Activated CD4-positive, alpha-beta T cell treated with anti-CD3 and anti-CD28 coated beads for 4 hours (primary cell): ENCODE results near the gene BAMBI.

ENCODE experiments used
- DNase-seq, 2 donors: peaks; one replicate each; pipeline ENCODE4 v3.0.0-alpha.2; 2020

The BAMBI gene

DNA sequence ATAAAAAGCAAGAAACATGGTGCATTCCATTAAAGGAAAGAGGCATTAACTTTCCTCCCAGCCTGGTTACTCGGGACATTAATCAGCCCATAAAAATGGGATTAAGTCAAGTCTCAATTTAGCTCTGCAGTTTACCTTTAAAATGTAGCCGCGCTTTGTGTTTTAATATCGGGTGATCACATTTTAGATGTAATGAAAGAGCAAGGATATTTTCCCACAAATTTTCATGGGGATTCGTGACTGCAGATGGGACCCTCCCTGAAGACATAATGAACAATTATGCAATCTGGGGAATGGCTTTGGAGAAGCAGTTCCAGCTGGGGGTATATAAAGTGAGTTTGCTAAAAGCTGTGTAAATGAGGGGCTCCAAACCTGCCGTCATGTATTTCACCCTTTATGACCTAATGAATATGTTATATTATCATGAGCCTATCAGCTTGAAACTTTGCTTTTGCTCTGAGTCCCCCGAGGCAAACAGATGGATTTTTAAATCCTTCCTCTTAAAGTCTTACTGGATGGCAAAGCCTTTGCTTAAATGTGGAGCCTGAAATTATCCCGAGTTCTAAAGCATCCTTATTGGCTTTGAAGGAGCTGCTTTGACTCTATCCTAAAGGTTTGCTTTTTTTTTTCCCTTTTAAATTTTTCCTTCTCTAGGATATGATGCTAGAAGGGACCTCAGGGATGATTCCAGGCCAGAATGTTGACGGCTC, 31.8 kb downstream of the BAMBI start:
- DNase-seq = no peak

GRCh38 chr10:28710202-28710886, 33.0 kb downstream of the BAMBI start:
- DNase-seq = no peak

DNA sequence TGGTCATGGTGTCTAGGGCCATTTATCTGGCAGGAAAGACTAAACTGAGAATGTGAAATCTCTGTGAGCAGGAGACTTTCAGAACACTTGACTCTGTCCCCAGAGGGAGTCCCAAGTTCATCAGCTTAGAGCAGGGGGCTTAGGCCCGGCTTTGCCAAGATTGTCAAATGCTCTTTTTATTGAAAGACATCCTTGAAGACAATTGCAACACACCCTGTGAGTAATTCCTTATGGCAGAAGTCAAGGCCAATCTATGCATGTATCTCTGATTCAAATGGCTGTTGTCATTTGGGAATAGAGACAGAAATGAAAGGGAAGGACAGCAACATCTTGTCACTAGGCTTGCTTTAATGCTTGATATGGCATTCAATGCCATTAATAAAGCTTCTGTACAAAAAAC, 33.7 kb downstream of the BAMBI start:
- no peak for DNase-seq

GRCh38 chr10:28711776-28712175, 34.5 kb downstream of the BAMBI start:
- no peak for DNase-seq

DNA sequence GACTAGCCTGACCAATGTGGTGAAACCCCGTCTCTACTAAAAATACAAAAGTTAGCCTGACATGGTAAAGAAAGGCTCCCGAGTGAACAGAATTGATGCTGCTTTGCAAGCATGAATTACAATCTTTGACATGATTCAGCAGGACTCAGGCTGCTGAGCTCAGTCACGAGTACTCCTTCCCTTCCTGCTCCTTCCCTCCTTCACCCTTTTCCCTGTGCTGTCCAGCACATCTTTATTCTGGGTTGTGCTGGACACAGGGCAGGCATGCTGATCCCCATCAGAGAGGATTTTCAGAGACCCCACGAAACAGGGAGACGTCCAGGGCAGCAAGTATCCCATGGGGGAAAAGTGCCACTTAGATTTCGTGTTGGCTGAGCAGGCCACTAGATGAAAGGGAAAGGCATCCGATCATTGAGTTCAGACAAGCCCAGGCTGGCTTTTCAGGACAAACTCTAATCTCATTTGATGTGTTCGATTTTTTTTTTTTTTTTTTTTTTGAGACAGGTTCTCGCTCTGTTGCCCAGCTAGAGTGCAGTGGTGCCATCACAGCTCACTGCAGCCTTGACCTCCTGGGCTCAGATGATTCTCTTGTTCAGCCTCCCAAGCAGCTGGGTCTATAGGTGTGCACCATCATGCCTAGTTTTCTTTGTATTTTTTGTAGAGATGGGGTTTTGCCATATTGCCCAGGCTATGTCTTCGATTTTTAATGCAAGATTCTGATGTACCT, 36.5 kb downstream of the BAMBI start:
- no peak for DNase-seq

- DNase-seq = no peak
Observed at GRCh38 chr10:28714401-28715053, 37.2 kb downstream of the BAMBI start.

- no peak for DNase-seq
Observed at GRCh38 chr10:28715246-28715645, 37.9 kb downstream of the BAMBI start.

- DNase-seq = no peak
Observed at GRCh38 chr10:28715757-28716156, 38.4 kb downstream of the BAMBI start.

GRCh38 chr10:28716748-28717147, 39.4 kb downstream of the BAMBI start:
- DNase-seq = no peak

DNA sequence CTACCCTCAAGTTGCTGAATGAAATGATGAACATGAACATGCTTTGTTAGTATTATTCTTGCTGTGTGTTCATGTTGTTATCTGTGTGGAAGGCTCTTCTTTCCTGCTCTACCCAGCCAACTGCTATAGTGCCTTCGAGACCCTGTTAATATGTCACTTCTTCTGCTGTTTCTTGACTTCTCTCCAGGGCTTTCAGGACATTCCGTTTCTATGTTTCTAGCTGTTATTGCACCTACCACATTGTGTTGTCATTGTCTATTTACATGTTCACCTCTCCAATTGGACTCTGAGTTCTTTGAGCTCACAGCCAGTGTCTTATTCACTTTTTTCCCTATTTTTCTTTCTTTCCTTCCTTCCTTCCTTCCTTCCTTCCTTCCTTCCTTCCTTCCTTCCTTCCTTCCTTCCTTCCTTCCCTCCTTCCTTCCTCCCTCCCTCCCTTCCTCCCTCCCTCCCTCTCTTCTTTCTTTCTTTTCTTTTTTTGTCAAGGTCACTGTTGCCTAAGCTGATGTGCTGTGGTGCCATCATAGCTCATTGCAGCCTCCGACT, 40.4 kb downstream of the BAMBI start:
- DNase-seq = no peak

DNA sequence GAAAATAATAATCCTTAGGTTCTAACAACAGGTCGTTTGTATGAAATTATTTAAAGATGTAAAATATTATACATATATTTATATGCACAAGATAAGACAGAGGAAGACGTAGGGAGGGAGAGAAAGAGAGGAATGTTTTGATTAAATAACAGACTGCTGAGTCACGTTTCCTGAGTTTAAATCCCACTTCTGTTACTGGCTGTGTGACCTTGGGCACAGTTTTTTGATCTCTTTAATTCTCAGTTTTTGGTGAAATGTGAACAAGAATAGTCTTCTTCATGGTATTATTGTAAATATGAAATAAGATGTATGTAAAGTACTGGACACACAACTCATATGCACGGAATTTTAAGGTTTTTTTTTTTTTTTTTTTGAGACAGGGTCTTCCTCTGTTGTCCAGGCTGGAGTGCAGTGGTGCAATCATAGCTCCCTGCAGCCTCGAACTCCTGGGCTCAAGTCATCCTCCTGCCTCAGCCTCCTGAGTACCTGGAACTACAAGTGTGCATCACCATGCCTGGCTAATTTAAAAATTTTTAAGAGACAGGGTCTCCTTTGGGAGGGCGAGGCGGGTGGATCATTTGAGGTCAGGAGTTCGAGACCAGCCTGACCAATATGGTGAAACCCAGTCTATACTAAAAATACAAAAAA, 42.6 kb downstream of the BAMBI start:
- no peak for DNase-seq

- no peak for DNase-seq
Observed at GRCh38 chr10:28721318-28721951, 44.1 kb downstream of the BAMBI start.

DNA sequence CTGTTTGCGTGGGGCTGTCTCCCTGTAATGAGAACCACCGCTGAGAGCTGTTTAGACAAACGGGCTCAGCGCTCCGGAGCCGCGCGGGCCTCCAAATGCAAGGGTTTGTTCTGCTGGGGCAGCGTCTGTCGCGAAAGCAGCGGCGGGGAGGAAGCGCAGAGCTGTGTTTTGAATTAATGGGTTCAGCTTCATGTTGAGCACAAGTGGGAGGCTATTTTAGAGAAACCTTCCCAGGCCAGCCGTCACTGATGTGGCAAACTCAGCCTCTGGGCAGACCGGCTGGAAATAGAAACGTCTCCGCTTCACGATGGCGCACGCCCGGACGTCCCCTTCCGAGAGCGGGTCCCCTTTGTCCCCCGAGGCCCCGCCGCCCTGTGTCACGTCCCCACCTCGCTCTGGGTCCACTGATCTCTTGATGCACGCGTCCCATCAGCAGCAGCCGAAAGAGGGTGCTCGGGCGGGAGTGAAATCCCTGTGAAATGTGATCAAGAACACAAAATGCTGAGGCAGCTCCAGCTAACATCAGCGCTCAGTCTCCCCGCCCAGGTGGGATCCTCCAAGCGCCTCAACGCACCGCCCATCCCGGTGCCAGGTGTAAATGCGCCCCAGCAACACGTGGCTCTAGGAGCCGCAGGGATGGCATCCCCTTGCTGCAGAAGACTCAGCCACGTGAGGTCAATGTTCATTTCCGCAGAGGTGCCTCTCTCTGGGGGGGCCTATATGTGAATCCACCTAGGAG, 44.9 kb downstream of the BAMBI start:
- DNase-seq = no peak

DNA sequence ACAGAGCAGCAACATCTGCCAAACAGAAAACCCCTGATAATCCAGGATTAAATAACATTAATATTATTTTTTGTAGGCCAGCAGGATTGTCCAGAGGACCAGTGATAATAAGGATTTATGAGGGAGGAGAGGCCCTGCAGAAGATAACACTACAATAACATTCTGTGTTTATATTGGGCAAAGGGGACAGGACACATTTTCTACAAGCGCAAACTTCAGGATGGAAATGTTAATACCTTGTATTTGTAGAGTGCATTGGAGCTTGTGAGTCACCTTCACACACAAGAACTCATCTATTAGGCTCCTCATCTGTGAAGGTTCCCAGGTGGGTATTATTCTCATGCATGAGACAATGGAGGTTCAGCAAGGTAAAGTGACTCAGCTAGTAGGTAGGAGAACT, 51.0 kb downstream of the BAMBI start:
- DNase-seq = no peak

- DNase-seq = no peak
Observed at GRCh38 chr10:28730031-28730778, 52.9 kb downstream of the BAMBI start.

GRCh38 chr10:28732091-28732490, 54.8 kb downstream of the BAMBI start:
- DNase-seq = no peak
